GM19324 (cell line): Measurements from ENCODE around the gene MYH9.

Source experiments
- ATAC-seq: cut with Tn5 transposase; IDR thresholded peaks from one replicate; pipeline ENCODE4 v1.9.1; 2021; ENCODE audit warnings: mild to moderate bottlenecking, moderate library complexity; ENCODE audit not compliant: unreplicated experiment, low FRiP score

MYH9 gene

GRCh38 chr22:36236388-36237319 is 151.1 kb downstream of the MYH9 start:
- no peak for ATAC-seq

GRCh38 chr22:36235585-36235984 is 152.2 kb downstream of the MYH9 start:
- ATAC-seq, result no peak

GRCh38 chr22:36234919-36235318 is 152.8 kb downstream of the MYH9 start:
- ATAC-seq, result no peak

- ATAC-seq, result no peak
Measured at GRCh38 chr22:36234213-36234612, 153.6 kb downstream of the MYH9 start.

- no peak for ATAC-seq
Measured at GRCh38 chr22:36233796-36234195, 154.0 kb downstream of the MYH9 start.

- ATAC-seq, result no peak
Measured at GRCh38 chr22:36232715-36233401, 154.9 kb downstream of the MYH9 start.
